Hepatocyte (in vitro differentiated cells): ENCODE measurements around the gene TRNP1. TPM values are rescaled to one million over a fixed set of nuclear protein-coding genes. Genes with fewer than 3 reads are reported as not detected.

ENCODE experiments used
- DNase-seq: peaks from one replicate; pipeline ENCODE4 v3.0.0-alpha.2; 2016; ENCODE audit warnings: low spot score
- H2AFZ ChIP-seq: fragments of 200-600 bp; sonication (generic); 2 replicates; pipeline ENCODE4 v1.6.0; 2016; ENCODE audit warnings: antibody characterized with exemption, mild to moderate bottlenecking
- H3K27ac ChIP-seq: fragments of 200-600 bp; sonication (generic); 2 replicates; pipeline ENCODE4 v1.5.1; 2016; ENCODE audit warnings: mild to moderate bottlenecking
- H3K27me3 ChIP-seq: fragments of 200-600 bp; sonication (generic); 2 replicates; pipeline ENCODE4 v1.6.1; 2016
- H3K36me3 ChIP-seq: fragments of 200-600 bp; sonication (generic); replicated peaks from 2 replicates; pipeline ENCODE4 v1.5.1; 2016; ENCODE audit warnings: low read depth; ENCODE audit not compliant: insufficient read depth
- H3K4me1 ChIP-seq: fragments of 200-600 bp; sonication (generic); 2 replicates; pipeline ENCODE4 v1.5.1; 2016; ENCODE audit warnings: mild to moderate bottlenecking, moderate library complexity; ENCODE audit not compliant: insufficient read depth
- H3K4me2 ChIP-seq: fragments of 200-600 bp; sonication (generic); 2 replicates; pipeline ENCODE4 v1.6.0; 2016
- H3K4me3 ChIP-seq: fragments of 200-600 bp; sonication (generic); 2 replicates; pipeline ENCODE4 v1.5.1; 2016; ENCODE audit warnings: mild to moderate bottlenecking
- H3K79me2 ChIP-seq: fragments of 200-600 bp; sonication (generic); 2 replicates; pipeline ENCODE4 v1.6.0; 2017; ENCODE audit warnings: mild to moderate bottlenecking
- H3K9me2 ChIP-seq: fragments of 200-600 bp; sonication (generic); replicated peaks from 2 replicates; pipeline ENCODE4 v1.6.0; 2017; ENCODE audit warnings: mild to moderate bottlenecking; ENCODE audit not compliant: insufficient read depth
- H3K9me3 ChIP-seq: fragments of 200-600 bp; sonication (generic); 2 replicates; pipeline ENCODE4 v1.5.1; 2016; ENCODE audit warnings: low read depth, mild to moderate bottlenecking
- H4K20me1 ChIP-seq: fragments of 200-600 bp; sonication (generic); 2 replicates; pipeline ENCODE4 v1.6.0; 2016; ENCODE audit warnings: mild to moderate bottlenecking; ENCODE audit not compliant: insufficient read depth, poor library complexity, severe bottlenecking
- EZH2 ChIP-seq: fragments of 200-600 bp; sonication (generic); IDR thresholded peaks from 2 replicates; pipeline ENCODE4 v1.6.1; 2016; ENCODE audit warnings: antibody characterized with exemption, mild to moderate bottlenecking, borderline replicate concordance
- EZH2phosphoT487 ChIP-seq: fragments of 200-600 bp; sonication (generic); IDR thresholded peaks from one replicate; pipeline ENCODE4 v1.6.1; 2018; ENCODE audit warnings: antibody characterized with exemption, mild to moderate bottlenecking, low read depth, moderate library complexity; ENCODE audit not compliant: unreplicated experiment, severe bottlenecking
- WGBS: methylation state at CpG from one replicate; pipeline ENCODE4 v1.1.6; 2016; ENCODE audit warnings: low lambda C conversion rate; ENCODE audit errors: missing lambda C conversion rate; 5-methylcytosine and 5-hydroxymethylcytosine counted together
- polyA plus RNA-seq: library from polyadenylated mRNA; unstranded; fragments of >200 nt; fragmentation: Nextera tagmentation; extraction: Ambion mirVana; gene quantifications from 2 replicates; pipeline ENCODE4 v1.2.1, GENCODE V29; 2016
- total RNA-seq: library from RNA; depleted of rRNA; stranded (reverse); fragments of >200 nt; gene quantifications from 2 replicates; pipeline ENCODE4 v1.2.3, GENCODE V29; 2014
- TF ChIP-seq, protein P1 (sequence below): fragments of 200-600 bp; sonication (generic); IDR thresholded peaks from 2 replicates; pipeline ENCODE4 v1.5.1; 2016; ENCODE audit warnings: antibody characterized with exemption, mild to moderate bottlenecking; ENCODE audit not compliant: poor library complexity

The TRNP1 gene
- total and polyA plus RNA-seq, 2 experiments from 2014 or later: 67.4 to 137 TPM

DNA sequence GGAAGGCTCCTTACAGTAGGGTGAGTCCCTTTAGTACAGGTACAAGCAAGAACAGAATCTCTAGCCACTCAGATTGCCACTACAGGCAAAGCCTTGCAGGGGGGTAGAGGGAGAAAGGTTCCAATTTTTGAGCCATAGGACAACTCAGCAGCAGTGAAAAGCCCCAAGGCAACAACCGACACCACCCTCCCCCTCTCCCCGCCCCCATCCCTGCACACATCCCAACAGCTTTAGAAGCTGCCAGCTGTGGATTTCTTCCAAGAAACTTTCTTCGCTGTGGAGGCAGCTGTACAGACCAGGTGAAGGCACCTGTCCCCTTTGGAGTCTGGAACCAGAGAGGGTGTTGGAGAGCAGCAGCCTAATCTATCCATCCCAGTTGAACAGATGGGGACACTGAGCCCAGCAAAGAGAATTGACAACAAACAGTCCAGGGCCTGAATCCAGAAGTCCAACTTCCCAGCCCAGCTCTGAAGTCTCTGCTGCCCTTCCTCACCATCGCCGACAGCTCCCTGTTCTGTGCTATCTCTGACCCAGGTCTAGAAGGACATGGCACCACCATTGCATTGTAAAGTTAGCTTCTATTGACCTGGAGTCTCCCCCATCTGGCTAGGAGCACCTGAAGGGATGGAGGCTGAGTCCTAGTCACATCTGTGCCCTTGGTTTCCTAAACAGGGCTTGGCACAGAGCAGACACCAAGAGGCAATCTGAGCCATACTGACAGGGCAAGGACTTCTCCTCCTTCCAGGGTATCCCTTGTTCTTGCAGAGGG is 16.9 kb downstream of the TRNP1 start:
- Histone ChIP-seq H4K20me1 (no peaks in the 10 kb centered on the region), H3K9me3 (no peaks in the 10 kb centered on the region), H2AFZ (no peak overlapping the region), H3K79me2 (peaks cover 29% of the 10 kb centered on the region), H3K4me3 (no peak overlapping the region), H3K27ac (peak overlapping the region; percentile 78), H3K4me2 (peak overlapping the region; percentile 74), H3K4me1 (peaks cover 42% of the 10 kb centered on the region), H3K9me2 (no peaks in the 10 kb centered on the region), H3K27me3 (no peaks in the 10 kb centered on the region), H3K36me3 (no peaks in the 10 kb centered on the region)
- DNase-seq: peak; percentile 26
- WGBS: 61% methylated on average over 4 of the region's 5 CpGs
- TF ChIP-seq EZH2: no peak
- TF ChIP-seq EZH2phosphoT487: no peak
- TF ChIP-seq, protein P1, sequence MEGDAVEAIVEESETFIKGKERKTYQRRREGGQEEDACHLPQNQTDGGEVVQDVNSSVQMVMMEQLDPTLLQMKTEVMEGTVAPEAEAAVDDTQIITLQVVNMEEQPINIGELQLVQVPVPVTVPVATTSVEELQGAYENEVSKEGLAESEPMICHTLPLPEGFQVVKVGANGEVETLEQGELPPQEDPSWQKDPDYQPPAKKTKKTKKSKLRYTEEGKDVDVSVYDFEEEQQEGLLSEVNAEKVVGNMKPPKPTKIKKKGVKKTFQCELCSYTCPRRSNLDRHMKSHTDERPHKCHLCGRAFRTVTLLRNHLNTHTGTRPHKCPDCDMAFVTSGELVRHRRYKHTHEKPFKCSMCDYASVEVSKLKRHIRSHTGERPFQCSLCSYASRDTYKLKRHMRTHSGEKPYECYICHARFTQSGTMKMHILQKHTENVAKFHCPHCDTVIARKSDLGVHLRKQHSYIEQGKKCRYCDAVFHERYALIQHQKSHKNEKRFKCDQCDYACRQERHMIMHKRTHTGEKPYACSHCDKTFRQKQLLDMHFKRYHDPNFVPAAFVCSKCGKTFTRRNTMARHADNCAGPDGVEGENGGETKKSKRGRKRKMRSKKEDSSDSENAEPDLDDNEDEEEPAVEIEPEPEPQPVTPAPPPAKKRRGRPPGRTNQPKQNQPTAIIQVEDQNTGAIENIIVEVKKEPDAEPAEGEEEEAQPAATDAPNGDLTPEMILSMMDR: no peak

DNA sequence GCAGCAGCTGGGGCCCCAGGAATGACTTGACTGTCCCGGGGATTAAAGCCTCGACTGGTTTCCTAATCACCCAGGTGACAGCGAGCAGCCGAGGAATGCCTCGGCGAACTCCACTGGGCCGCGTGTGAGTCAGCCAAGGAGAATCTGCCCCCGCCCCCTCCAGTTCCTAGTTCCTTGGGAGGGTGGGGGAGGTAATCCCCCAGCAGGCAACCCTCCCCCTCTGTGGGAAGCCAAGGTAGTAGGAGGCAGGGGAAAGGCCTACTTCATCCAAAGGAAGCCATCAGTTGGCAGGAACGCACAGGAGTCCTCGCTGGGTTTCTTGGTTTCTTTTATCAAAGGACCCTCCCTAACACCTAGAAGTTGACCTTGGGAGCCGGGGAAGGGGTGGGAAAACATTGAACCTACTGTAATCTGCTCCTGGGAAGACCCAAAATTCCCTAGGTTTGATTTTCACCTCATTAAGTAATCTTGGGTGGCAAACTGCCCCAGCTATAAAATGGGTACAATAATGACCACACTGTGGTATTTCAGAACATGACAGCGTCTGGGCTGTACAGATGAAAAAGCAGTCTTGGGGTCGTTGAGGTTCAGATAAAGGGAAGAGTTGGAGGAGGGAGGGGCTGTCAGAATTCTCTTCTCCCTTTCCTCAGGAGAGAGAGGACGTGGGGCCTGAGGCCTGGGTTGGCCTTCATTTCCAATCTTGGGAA is 17.7 kb downstream of the TRNP1 start:
- Histone ChIP-seq H3K27me3 (no peaks in the 10 kb centered on the region), H3K4me2 (peak overlapping the region; percentile 74), H3K79me2 (peaks cover 28% of the 10 kb centered on the region), H2AFZ (no peak overlapping the region), H3K4me1 (peaks cover 34% of the 10 kb centered on the region), H3K9me3 (no peaks in the 10 kb centered on the region), H3K36me3 (no peaks in the 10 kb centered on the region), H3K9me2 (no peaks in the 10 kb centered on the region), H3K4me3 (peak overlapping the region; percentile 13), H3K27ac (peak overlapping the region; percentile 89), H4K20me1 (no peaks in the 10 kb centered on the region)
- TF ChIP-seq EZH2 (no peak), EZH2phosphoT487 (no peak)
- TF ChIP-seq, protein P1: no peak
- 30% methylated on average over 14 of the region's 15 CpGs for WGBS
- peak; percentile 95 for DNase-seq

DNA sequence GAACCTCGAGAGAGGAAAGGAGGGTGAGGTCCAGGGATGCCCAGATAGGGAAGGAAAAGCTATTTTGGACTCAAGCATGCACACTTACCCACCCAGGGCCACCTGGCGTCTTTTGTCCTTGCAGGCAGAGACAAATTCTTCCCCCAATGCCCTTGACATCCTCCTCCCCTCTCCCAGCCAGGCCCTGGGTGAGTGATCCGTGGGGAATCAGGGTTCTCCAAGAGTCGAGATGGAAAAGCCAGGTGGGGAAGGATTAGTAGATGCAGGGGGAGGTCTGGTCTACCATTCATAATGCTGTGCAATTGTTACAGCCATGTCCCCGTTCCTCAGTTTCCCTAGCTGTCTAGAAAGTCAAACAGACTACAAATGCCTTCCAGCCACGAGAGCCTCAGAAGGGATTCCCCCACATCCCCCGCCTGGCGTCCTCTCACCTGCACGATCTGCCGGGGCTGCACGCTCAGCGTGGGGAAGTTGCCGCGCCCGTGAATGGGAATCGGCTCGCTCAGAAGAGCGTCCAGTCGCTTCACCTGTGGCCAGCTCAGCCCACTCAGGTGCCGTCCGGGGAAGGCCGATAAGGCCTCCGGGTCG is 18.6 kb downstream of the TRNP1 start:
- Histone ChIP-seq H3K4me3 (peak overlapping the region; percentile 13), H3K4me2 (peak overlapping the region; percentile 74), H3K36me3 (no peaks in the 10 kb centered on the region), H3K79me2 (peaks cover 28% of the 10 kb centered on the region), H3K27ac (peak overlapping the region; percentile 89), H3K4me1 (peaks cover 33% of the 10 kb centered on the region), H2AFZ (no peak overlapping the region), H4K20me1 (no peaks in the 10 kb centered on the region), H3K9me3 (no peaks in the 10 kb centered on the region), H3K9me2 (no peaks in the 10 kb centered on the region), H3K27me3 (no peaks in the 10 kb centered on the region)
- DNase-seq: no peak
- TF ChIP-seq, protein P1: no peak
- no peak for TF ChIP-seq EZH2phosphoT487
- TF ChIP-seq EZH2: no peak
- WGBS: 7% methylated on average over 24 of the region's 24 CpGs
